PC-3 (cell line): Measurements from ENCODE around the gene MCEMP1. TPM values are rescaled to one million over a fixed set of nuclear protein-coding genes. Genes with fewer than 3 reads are reported as not detected.

Experiments
- ATAC-seq: fragments of 200-7000 bp; cut with Tn5 transposase; 2 replicates; pipeline ENCODE4 v1.9.1; 2020; ENCODE audit warnings: mild to moderate bottlenecking, moderate library complexity
- Bru-seq: library from RNA; stranded (reverse); fragments of 400-500 nt; gene quantifications from one replicate; lab custom pipeline; 2021; lab: Mats Ljungman, UMichigan
- BruChase-seq, 2 experiments: library from RNA; stranded (reverse); fragments of 400-500 nt; gene quantifications; one replicate each; lab custom pipeline; 2021; lab: Mats Ljungman, UMichigan
- BruUV-seq: library from RNA; stranded (reverse); fragments of 400-500 nt; replicated peaks from 2 replicates; lab custom pipeline; 2021; lab: Mats Ljungman, UMichigan
- CTCF ChIA-PET: fragments of 300-600 bp; sonication (Branson Sonifier 250); formaldehyde crosslinking; loops from one replicate; lab custom pipeline; 2022; ENCODE audit warnings: antibody characterized with exemption; lab: Charles Lee
- POLR2A ChIA-PET: fragments of 300-600 bp; sonication (Branson Sonifier 250); formaldehyde crosslinking; loops from one replicate; lab custom pipeline; 2022; ENCODE audit warnings: antibody characterized with exemption; ENCODE audit not compliant: unreplicated experiment; lab: Charles Lee
- DNase-seq: peaks from one replicate; pipeline ENCODE4 v3.0.0-alpha.2; 2015
- H2AFZ ChIP-seq: fragments of 300-600 bp; sonication (generic); 2 replicates; pipeline ENCODE4 v1.6.0; 2016; ENCODE audit warnings: antibody characterized with exemption, low read length
- H3F3A ChIP-seq: fragments of 300-600 bp; sonication (generic); one replicate; pipeline ENCODE4 v1.6.0; 2017; ENCODE audit warnings: antibody characterized with exemption, low read length, control low read depth, mild to moderate bottlenecking; ENCODE audit not compliant: unreplicated experiment
- H3K27ac ChIP-seq: fragments of 300-600 bp; sonication (generic); 2 replicates; pipeline ENCODE4 v1.5.1; 2016; ENCODE audit warnings: mild to moderate bottlenecking, low read length
- H3K27me3 ChIP-seq: fragments of 300-600 bp; sonication (generic); 2 replicates; pipeline ENCODE4 v1.6.1; 2016; ENCODE audit warnings: low read length, mixed read lengths
- H3K36me3 ChIP-seq: fragments of 300-600 bp; sonication (generic); 2 replicates; pipeline ENCODE4 v1.6.1; 2016; ENCODE audit warnings: low read depth, mixed run types, low read length, mixed read lengths
- H3K4me1 ChIP-seq: fragments of 300-600 bp; sonication (generic); 2 replicates; pipeline ENCODE4 v1.5.1; 2016; ENCODE audit warnings: low read length; ENCODE audit not compliant: insufficient read depth
- H3K4me2 ChIP-seq: fragments of 300-600 bp; sonication (generic); 2 replicates; pipeline ENCODE4 v1.6.0; 2016; ENCODE audit warnings: low read length
- H3K4me3 ChIP-seq: fragments of 300-600 bp; sonication (generic); 2 replicates; pipeline ENCODE4 v1.5.1; 2016; ENCODE audit warnings: mild to moderate bottlenecking, low read length, mixed read lengths
- H3K79me2 ChIP-seq: fragments of 300-600 bp; sonication (generic); 2 replicates; pipeline ENCODE4 v1.6.1; 2017; ENCODE audit warnings: low read length, mixed read lengths
- H3K9ac ChIP-seq: fragments of 300-600 bp; sonication (generic); 2 replicates; pipeline ENCODE4 v1.6.0; 2016; ENCODE audit warnings: mild to moderate bottlenecking, low read length
- H3K9me2 ChIP-seq: fragments of 300-600 bp; sonication (generic); replicated peaks from 2 replicates; pipeline ENCODE4 v1.6.1; 2016; ENCODE audit warnings: mixed run types, low read length, mixed read lengths
- H3K9me3 ChIP-seq: fragments of 300-600 bp; sonication (generic); 2 replicates; pipeline ENCODE4 v1.6.1; 2016; ENCODE audit warnings: low read length, mixed read lengths
- H4K20me1 ChIP-seq: fragments of 300-600 bp; sonication (generic); 2 replicates; pipeline ENCODE4 v1.6.1; 2016; ENCODE audit warnings: low read length, mixed read lengths
- EZH2 ChIP-seq: fragments of 300-600 bp; sonication (generic); IDR thresholded peaks from one replicate; pipeline ENCODE4 v1.6.1; 2017; ENCODE audit warnings: antibody characterized with exemption, mild to moderate bottlenecking, low read length; ENCODE audit not compliant: unreplicated experiment
- EZH2phosphoT487 ChIP-seq: fragments of 300-600 bp; sonication (generic); IDR thresholded peaks from 2 replicates; pipeline ENCODE4 v1.6.1; 2018; ENCODE audit warnings: mild to moderate bottlenecking, antibody characterized with exemption, low read length, borderline replicate concordance
- intact Hi-C: fragments of 100-400 bp; cut with micrococcal nuclease; formaldehyde crosslinking; loops from 2 replicates; pipeline ENCODE4 v1.9.0; 2023
- long read RNA-seq: library from polyadenylated mRNA; unstranded; transcript quantifications from one replicate; pipeline ENCODE4 v2.0.0, GENCODE V29; 2021; ENCODE audit not compliant: unreplicated experiment
- total RNA-seq: library from RNA; depleted of rRNA; stranded (reverse); fragments of >200 nt; gene quantifications from 2 replicates; pipeline ENCODE4 v1.2.3, GENCODE V29; 2014; rRNA removed
- TF ChIP-seq, protein P1 (sequence below): fragments of 300-600 bp; sonication (generic); conservative IDR thresholded peaks from 2 replicates; pipeline ENCODE4 v1.5.1; 2017; ENCODE audit warnings: antibody characterized with exemption, low read depth, mild to moderate bottlenecking, low read length

MCEMP1 gene, protein sequence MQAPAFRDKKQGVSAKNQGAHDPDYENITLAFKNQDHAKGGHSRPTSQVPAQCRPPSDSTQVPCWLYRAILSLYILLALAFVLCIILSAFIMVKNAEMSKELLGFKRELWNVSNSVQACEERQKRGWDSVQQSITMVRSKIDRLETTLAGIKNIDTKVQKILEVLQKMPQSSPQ
- not detected in 2 replicates for total RNA-seq
- not detected for Bru-seq, nascent RNA
- BruChase-seq, experiment 1, labeled RNA remaining after a 6-hour chase = percentile 14 among the genes with signal in this experiment
- not detected for BruChase-seq, experiment 2, labeled RNA remaining after a 2-hour chase
- long read RNA-seq = 0 reads

DNA sequence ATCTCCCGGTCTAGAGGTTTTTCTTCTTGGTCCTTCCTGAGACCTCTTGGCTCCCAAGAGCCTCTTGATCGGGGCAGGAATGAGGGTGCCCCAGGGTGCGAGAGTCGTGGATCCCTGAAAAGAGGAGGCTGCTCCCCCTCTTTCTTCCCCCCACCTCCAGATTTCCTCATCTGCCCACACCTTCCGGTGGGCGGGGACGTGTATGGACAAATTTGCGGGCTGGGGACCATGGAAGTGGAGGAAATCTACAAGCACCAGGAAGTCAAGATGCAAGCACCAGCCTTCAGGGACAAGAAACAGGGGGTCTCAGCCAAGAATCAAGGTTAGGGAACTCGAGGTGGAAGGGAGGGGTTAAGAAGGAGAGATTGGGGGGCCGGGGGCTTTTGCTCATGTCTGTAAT is at the start of gene MCEMP1:
Gene MCEMP1, plus strand, starts transcription at position 237 of the 400 bp plus-strand sequence. Its CDS starts 31 bp downstream, at position 268.
- Histone ChIP-seq H3F3A (no peaks in the 10 kb centered on the region), H3K79me2 (peaks cover 12% of the 10 kb centered on the region), H3K4me1 (peaks cover 22% of the 10 kb centered on the region; the same call in 1 of the 2 replicates), H3K36me3 (no peaks in the 10 kb centered on the region), H3K9me3 (no peaks in the 10 kb centered on the region), H3K4me2 (no peak within 1 kb of the TSS; the same call in 1 of the 2 replicates), H3K9ac (no peak within 1 kb of the TSS), H2AFZ (no peak within 1 kb of the TSS), H3K27ac (no peak within 1 kb of the TSS), H4K20me1 (no peaks in the 10 kb centered on the region), H3K27me3 (no peaks in the 10 kb centered on the region), H3K9me2 (no peaks in the 10 kb centered on the region), H3K4me3 (no peak within 1 kb of the TSS)
- intact Hi-C loops = no loop called here
- ChIA-PET CTCF (no interaction called here), POLR2A (no interaction called here)
- no peak for ATAC-seq
- DNase-seq = no peak
- no TSS peak for BruUV-seq
- TF ChIP-seq EZH2phosphoT487 (no peak), EZH2 (no peak)
- TF ChIP-seq, protein P1, sequence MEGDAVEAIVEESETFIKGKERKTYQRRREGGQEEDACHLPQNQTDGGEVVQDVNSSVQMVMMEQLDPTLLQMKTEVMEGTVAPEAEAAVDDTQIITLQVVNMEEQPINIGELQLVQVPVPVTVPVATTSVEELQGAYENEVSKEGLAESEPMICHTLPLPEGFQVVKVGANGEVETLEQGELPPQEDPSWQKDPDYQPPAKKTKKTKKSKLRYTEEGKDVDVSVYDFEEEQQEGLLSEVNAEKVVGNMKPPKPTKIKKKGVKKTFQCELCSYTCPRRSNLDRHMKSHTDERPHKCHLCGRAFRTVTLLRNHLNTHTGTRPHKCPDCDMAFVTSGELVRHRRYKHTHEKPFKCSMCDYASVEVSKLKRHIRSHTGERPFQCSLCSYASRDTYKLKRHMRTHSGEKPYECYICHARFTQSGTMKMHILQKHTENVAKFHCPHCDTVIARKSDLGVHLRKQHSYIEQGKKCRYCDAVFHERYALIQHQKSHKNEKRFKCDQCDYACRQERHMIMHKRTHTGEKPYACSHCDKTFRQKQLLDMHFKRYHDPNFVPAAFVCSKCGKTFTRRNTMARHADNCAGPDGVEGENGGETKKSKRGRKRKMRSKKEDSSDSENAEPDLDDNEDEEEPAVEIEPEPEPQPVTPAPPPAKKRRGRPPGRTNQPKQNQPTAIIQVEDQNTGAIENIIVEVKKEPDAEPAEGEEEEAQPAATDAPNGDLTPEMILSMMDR = no peak

DNA sequence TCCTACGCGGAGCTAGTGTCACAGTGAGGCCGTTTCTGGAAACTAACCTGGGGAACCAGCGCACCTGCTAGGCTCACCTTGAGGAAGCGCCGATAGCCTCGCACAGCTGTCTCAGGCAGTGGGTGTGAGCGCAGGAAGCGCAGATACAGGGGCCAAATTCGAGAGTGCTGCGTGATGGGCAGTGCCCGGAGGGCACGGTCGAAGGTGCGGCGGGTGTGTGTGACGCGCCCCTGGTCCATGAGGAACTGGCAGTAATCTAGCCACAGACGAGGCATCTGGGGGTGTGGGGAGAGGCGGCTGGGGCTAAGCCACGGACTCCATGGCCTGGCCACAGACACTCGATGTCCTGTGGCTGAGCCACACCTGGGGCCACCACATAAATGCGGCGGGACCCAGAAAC is 49.7 kb upstream of the MCEMP1 start:
- H3K9me2 ChIP-seq = no peaks in the 10 kb centered on the region
- ChIA-PET POLR2A (no interaction called here), CTCF (no interaction called here)
- DNase-seq (no peak), ATAC-seq (no peak)
- no peak overlapping the region for H2AFZ ChIP-seq
- BruUV-seq = no TSS peak
- H3K4me2 ChIP-seq = no peak overlapping the region
- TF ChIP-seq, protein P1 = no peak
- no peak for TF ChIP-seq EZH2
- TF ChIP-seq EZH2phosphoT487 = no peak
- H3K4me3 ChIP-seq = no peak overlapping the region
- H3K4me1 ChIP-seq = peaks cover 15% of the 10 kb centered on the region
- peaks cover 24% of the 10 kb centered on the region; the same call in 1 of the 2 replicates for H3K36me3 ChIP-seq
- H3K27ac ChIP-seq = no peak overlapping the region
- H3K9me3 ChIP-seq = no peaks in the 10 kb centered on the region
- H4K20me1 ChIP-seq = no peaks in the 10 kb centered on the region
- no peaks in the 10 kb centered on the region for H3F3A ChIP-seq
- intact Hi-C loops = no loop called here
- peaks cover 57% of the 10 kb centered on the region for H3K79me2 ChIP-seq
- H3K27me3 ChIP-seq = no peaks in the 10 kb centered on the region
- no peak overlapping the region for H3K9ac ChIP-seq
